Hepatocyte (in vitro differentiated cells): ENCODE data around the gene ACSM2A.
"Not testable (repeated sequence)": the region's sequence is repeated elsewhere in the genome, so short reads cannot be mapped to it uniquely, and the experiment has no call there.

Source experiments
- CTCF ChIP-seq: fragments of 200-600 bp; sonication (generic); IDR thresholded peaks from 2 replicates; pipeline ENCODE4 v1.5.1; 2016; ENCODE audit warnings: antibody characterized with exemption, mild to moderate bottlenecking; ENCODE audit not compliant: poor library complexity
- EZH2 ChIP-seq: fragments of 200-600 bp; sonication (generic); IDR thresholded peaks from 2 replicates; pipeline ENCODE4 v1.6.1; 2016; ENCODE audit warnings: antibody characterized with exemption, mild to moderate bottlenecking, borderline replicate concordance
- EZH2phosphoT487 ChIP-seq: fragments of 200-600 bp; sonication (generic); IDR thresholded peaks from one replicate; pipeline ENCODE4 v1.6.1; 2018; ENCODE audit warnings: antibody characterized with exemption, mild to moderate bottlenecking, low read depth, moderate library complexity; ENCODE audit not compliant: unreplicated experiment, severe bottlenecking

GRCh38 chr16:20421748-20422147, 29.6 kb upstream of the ACSM2A start:
- not testable (repeated sequence) for TF ChIP-seq CTCF, EZH2, EZH2phosphoT487
